HEK293 (cell line): Measurements from ENCODE around the gene HOXB13.

Source experiments
- CTCF ChIA-PET: fragments of 350-600 bp; formaldehyde crosslinking; extraction: SDS; loops from one replicate; lab custom pipeline; 2021; ENCODE audit warnings: antibody characterized with exemption; lab: Yijun Ruan, JAX
- POLR2A ChIA-PET: fragments of 300-600 bp; formaldehyde crosslinking; extraction: SDS; loops from one replicate; lab custom pipeline; 2020; ENCODE audit warnings: antibody characterized with exemption, inconsistent platforms; lab: Yijun Ruan, JAX
- H3K27ac ChIP-seq: fragments of 200-500 bp; sonication (Bioruptor generic); 2 replicates; pipeline ENCODE4 v1.5.1; 2014; ENCODE audit warnings: low read depth, low read length, control low read depth, inconsistent platforms; ENCODE audit errors: extremely low read depth
- H3K36me3 ChIP-seq, 2 experiments: fragments of 200-500 bp in 1 of 2; sonication (Bioruptor generic) in 1 of 2; 1 replicate in 1 of 2; 2 replicates in 1 of 2; pipeline ENCODE4 v1.5.1; 2014 to 2017; ENCODE audit warnings: inconsistent platforms in 2 of 2, low read length in 2 of 2; ENCODE audit not compliant: control insufficient read depth in 2 of 2, insufficient read depth in 1 of 2
- H3K4me1 ChIP-seq: fragments of 200-500 bp; sonication (Bioruptor generic); 2 replicates; pipeline ENCODE4 v1.5.1; 2014; ENCODE audit warnings: mild to moderate bottlenecking, low read length, inconsistent platforms; ENCODE audit not compliant: control insufficient read depth, insufficient read depth
- H3K4me3 ChIP-seq: 2 replicates; pipeline ENCODE4 v1.5.1; 2011; ENCODE audit warnings: low read depth, mild to moderate bottlenecking, control low read depth, low read length, moderate library complexity
- H3K9me3 ChIP-seq: fragments of 200-500 bp; sonication (Bioruptor generic); 2 replicates; pipeline ENCODE4 v1.5.1; 2014; ENCODE audit warnings: low read depth, low read length, inconsistent platforms; ENCODE audit not compliant: control insufficient read depth, insufficient read depth
- EGR2 ChIP-seq: fragments of 450-650 bp; formaldehyde crosslinking; IDR thresholded peaks from 2 replicates; pipeline ENCODE4 v1.5.1; 2016; ENCODE audit warnings: low read depth, missing biosample characterization, missing genetic modification characterization
- GLI2 ChIP-seq: fragments of 450-650 bp; formaldehyde crosslinking; IDR thresholded peaks from 2 replicates; pipeline ENCODE4; 2017; ENCODE audit warnings: missing biosample characterization, missing genetic modification characterization, low read depth, borderline replicate concordance
- WT1 ChIP-seq: fragments of 450-650 bp; formaldehyde crosslinking; IDR thresholded peaks from 2 replicates; pipeline ENCODE4 v1.5.1; 2016; ENCODE audit warnings: missing biosample characterization, missing genetic modification characterization
- ZBTB21 ChIP-seq: fragments of 450-650 bp; formaldehyde crosslinking; IDR thresholded peaks from 2 replicates; pipeline ENCODE4 v1.5.1; 2017; ENCODE audit warnings: missing biosample characterization, missing genetic modification characterization
- ZNF335 ChIP-seq: fragments of 450-650 bp; formaldehyde crosslinking; conservative IDR thresholded peaks from 2 replicates; pipeline ENCODE4 v1.5.1; 2016; ENCODE audit warnings: missing biosample characterization, missing genetic modification characterization
- ZNF426 ChIP-seq: fragments of 450-650 bp; formaldehyde crosslinking; IDR thresholded peaks from 2 replicates; pipeline ENCODE4 v1.5.1; 2017; ENCODE audit warnings: missing biosample characterization, missing genetic modification characterization, mild to moderate bottlenecking, inconsistent platforms, moderate library complexity
- ZNF514 ChIP-seq: fragments of 450-650 bp; formaldehyde crosslinking; IDR thresholded peaks from 2 replicates; pipeline ENCODE4 v1.5.1; 2016; ENCODE audit warnings: missing biosample characterization, missing genetic modification characterization
- ZNF518A ChIP-seq: fragments of 450-650 bp; formaldehyde crosslinking; conservative IDR thresholded peaks from 2 replicates; pipeline ENCODE4 v1.5.1; 2016; ENCODE audit warnings: low read depth, missing biosample characterization, missing genetic modification characterization
- ZNF529 ChIP-seq: fragments of 450-650 bp; formaldehyde crosslinking; IDR thresholded peaks from 2 replicates; pipeline ENCODE4 v1.5.1; 2017; ENCODE audit warnings: missing genetic modification characterization, missing biosample characterization; ENCODE audit not compliant: insufficient replicate concordance
- ZNF548 ChIP-seq: fragments of 450-650 bp; formaldehyde crosslinking; IDR thresholded peaks from 2 replicates; pipeline ENCODE4 v1.5.1; 2016; ENCODE audit warnings: missing biosample characterization, missing genetic modification characterization
- ZNF549 ChIP-seq: fragments of 450-650 bp; IDR thresholded peaks from 2 replicates; pipeline ENCODE4 v1.5.1; 2018; ENCODE audit warnings: missing biosample characterization, missing genetic modification characterization, mild to moderate bottlenecking, inconsistent platforms, moderate library complexity
- ZNF580 ChIP-seq: fragments of 450-650 bp; formaldehyde crosslinking; IDR thresholded peaks from 2 replicates; pipeline ENCODE4 v1.5.1; 2016; ENCODE audit warnings: missing biosample characterization, missing genetic modification characterization
- ZNF624 ChIP-seq: fragments of 450-650 bp; formaldehyde crosslinking; IDR thresholded peaks from 2 replicates; pipeline ENCODE4 v1.5.1; 2017; ENCODE audit warnings: missing biosample characterization, missing genetic modification characterization
- ZNF639 ChIP-seq: fragments of 450-650 bp; formaldehyde crosslinking; IDR thresholded peaks from 2 replicates; pipeline ENCODE4 v1.5.1; 2016; ENCODE audit warnings: missing biosample characterization, missing genetic modification characterization
- ZNF645 ChIP-seq: fragments of 450-650 bp; formaldehyde crosslinking; IDR thresholded peaks from 2 replicates; pipeline ENCODE4; 2016; ENCODE audit warnings: missing biosample characterization, missing genetic modification characterization
- ZNF664 ChIP-seq: fragments of 450-650 bp; formaldehyde crosslinking; IDR thresholded peaks from 2 replicates; pipeline ENCODE4 v1.5.1; 2016; ENCODE audit warnings: missing biosample characterization, missing genetic modification characterization
- ZSCAN5A ChIP-seq: fragments of 450-650 bp; formaldehyde crosslinking; IDR thresholded peaks from 2 replicates; pipeline ENCODE4 v1.5.1; 2016; ENCODE audit warnings: missing biosample characterization, missing genetic modification characterization

Gene HOXB13

GRCh38 chr17:48756830-48757251 lies 28.3 kb upstream of the HOXB13 start:
- TF ChIP-seq ZNF335 (tag by site-specific recombination) (peak; percentile 60), ZBTB21 (tag by site-specific recombination) (no peak)
- H3K27ac ChIP-seq, result no peak overlapping the region
- H3K36me3 ChIP-seq, result no peaks in the 10 kb centered on the region
- ChIA-PET POLR2A (no interaction called here), CTCF (interaction anchor here (0.6 to 0.7 kb wide), 2 partner anchors 55 to 493 kb away, joined by 3 read pairs; no protein-coding TSS in a partner anchor)
- H3K4me3 ChIP-seq, result no peak overlapping the region
- no peaks in the 10 kb centered on the region for H3K4me1 ChIP-seq
- H3K9me3 ChIP-seq, result no peaks in the 10 kb centered on the region

- TF ChIP-seq ZNF624 (tag by site-specific recombination) (no peak), EGR2 (tag by site-specific recombination) (no peak), ZNF664 (tag by site-specific recombination) (no peak), ZNF639 (tag by site-specific recombination) (no peak), ZNF514 (tag by site-specific recombination) (no peak), WT1 (tag by site-specific recombination) (no peak), ZSCAN5A (tag by site-specific recombination) (no peak), ZNF529 (no peak), ZNF426 (no peak), ZNF548 (tag by site-specific recombination) (no peak), ZNF518A (no peak), ZNF580 (tag by site-specific recombination) (no peak), GLI2 (no peak), ZNF645 (tag by site-specific recombination) (no peak), ZNF549 (tag by site-specific recombination) (no peak)
- H3K36me3 ChIP-seq, result no peaks in the 10 kb centered on the region
- no peak overlapping the region for H3K27ac ChIP-seq
- ChIA-PET CTCF (interaction anchor here (0.6 to 0.9 kb wide), 2 partner anchors 36 to 279 kb away, joined by 3 read pairs; no protein-coding TSS in a partner anchor), POLR2A (no interaction called here)
- no peaks in the 10 kb centered on the region for H3K4me1 ChIP-seq
- no peak overlapping the region for H3K4me3 ChIP-seq
- H3K9me3 ChIP-seq, result no peaks in the 10 kb centered on the region
These were observed 26.8 kb upstream of the HOXB13 start for GRCh38 chr17:48755356-48755755.
